HL-60 (cell line): Measurements from ENCODE around the gene ST8SIA4.

Experiments used
- DNase-seq, 2 experiments: peaks; one replicate each; pipeline ENCODE4 v3.0.0-alpha.2; 2010 to 2020; ENCODE audit warnings: low read depth in 1 of 2, low spot score in 1 of 2
- H3K27ac ChIP-seq: fragments of 250-450 bp; sonication (Bioruptor Pico); replicated peaks from 2 replicates; pipeline ENCODE4 v1.5.1; 2020; ENCODE audit warnings: mild to moderate bottlenecking, moderate library complexity
- H3K27me3 ChIP-seq: fragments of 250-450 bp; sonication (Bioruptor Pico); 2 replicates; pipeline ENCODE4 v1.5.1; 2021; ENCODE audit warnings: mild to moderate bottlenecking, moderate library complexity; ENCODE audit not compliant: insufficient read depth, poor library complexity, severe bottlenecking
- H3K4me3 ChIP-seq: replicated peaks from 2 replicates; pipeline ENCODE4 v1.5.1; 2011; ENCODE audit warnings: mild to moderate bottlenecking, control low read depth, low read length; ENCODE audit not compliant: insufficient read depth
- GABPA ChIP-seq: IDR thresholded peaks from 2 replicates; pipeline ENCODE4 v1.6.1; 2012; ENCODE audit warnings: low read depth
- POLR2AphosphoS5 ChIP-seq: IDR thresholded peaks from 2 replicates; pipeline ENCODE4 v1.6.1; 2012; ENCODE audit warnings: low read depth
- SPI1 ChIP-seq: IDR thresholded peaks from 2 replicates; pipeline ENCODE4 v1.6.1; 2012; ENCODE audit warnings: low read depth, mild to moderate bottlenecking, borderline replicate concordance
- TF ChIP-seq, protein P1 (sequence below): IDR thresholded peaks from 2 replicates; pipeline ENCODE4 v1.6.1; 2012; ENCODE audit warnings: low read depth; ENCODE audit not compliant: insufficient replicate concordance
- TF ChIP-seq, protein P2 (sequence below): IDR thresholded peaks from one replicate; pipeline ENCODE4 v1.5.1; 2011; ENCODE audit warnings: low read length, control low read depth, inconsistent platforms; ENCODE audit not compliant: insufficient read depth

ST8SIA4 gene

DNA sequence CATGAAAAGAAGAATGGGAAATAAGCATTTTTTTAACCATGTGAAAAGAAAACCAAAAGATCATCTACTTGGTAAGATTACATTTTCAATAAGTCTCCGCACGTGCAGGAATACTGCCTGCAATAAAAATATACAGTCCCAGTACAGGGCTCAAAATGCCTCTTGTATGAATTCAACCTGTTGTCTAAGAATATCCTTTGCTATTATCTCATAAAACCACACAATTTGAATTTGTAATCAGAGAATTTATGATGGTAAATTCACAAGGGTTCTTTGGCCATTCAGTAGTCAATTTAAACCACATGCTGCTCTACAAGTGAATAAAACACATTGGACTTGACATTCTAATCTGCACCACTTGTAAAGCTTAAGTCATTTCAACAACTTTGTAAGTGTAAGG, 46.6 kb downstream of the ST8SIA4 start:
- Histone ChIP-seq H3K27ac (no peak overlapping the region), H3K4me3 (no peak overlapping the region), H3K27me3 (no peaks in the 10 kb centered on the region)
- TF ChIP-seq, protein P1, sequence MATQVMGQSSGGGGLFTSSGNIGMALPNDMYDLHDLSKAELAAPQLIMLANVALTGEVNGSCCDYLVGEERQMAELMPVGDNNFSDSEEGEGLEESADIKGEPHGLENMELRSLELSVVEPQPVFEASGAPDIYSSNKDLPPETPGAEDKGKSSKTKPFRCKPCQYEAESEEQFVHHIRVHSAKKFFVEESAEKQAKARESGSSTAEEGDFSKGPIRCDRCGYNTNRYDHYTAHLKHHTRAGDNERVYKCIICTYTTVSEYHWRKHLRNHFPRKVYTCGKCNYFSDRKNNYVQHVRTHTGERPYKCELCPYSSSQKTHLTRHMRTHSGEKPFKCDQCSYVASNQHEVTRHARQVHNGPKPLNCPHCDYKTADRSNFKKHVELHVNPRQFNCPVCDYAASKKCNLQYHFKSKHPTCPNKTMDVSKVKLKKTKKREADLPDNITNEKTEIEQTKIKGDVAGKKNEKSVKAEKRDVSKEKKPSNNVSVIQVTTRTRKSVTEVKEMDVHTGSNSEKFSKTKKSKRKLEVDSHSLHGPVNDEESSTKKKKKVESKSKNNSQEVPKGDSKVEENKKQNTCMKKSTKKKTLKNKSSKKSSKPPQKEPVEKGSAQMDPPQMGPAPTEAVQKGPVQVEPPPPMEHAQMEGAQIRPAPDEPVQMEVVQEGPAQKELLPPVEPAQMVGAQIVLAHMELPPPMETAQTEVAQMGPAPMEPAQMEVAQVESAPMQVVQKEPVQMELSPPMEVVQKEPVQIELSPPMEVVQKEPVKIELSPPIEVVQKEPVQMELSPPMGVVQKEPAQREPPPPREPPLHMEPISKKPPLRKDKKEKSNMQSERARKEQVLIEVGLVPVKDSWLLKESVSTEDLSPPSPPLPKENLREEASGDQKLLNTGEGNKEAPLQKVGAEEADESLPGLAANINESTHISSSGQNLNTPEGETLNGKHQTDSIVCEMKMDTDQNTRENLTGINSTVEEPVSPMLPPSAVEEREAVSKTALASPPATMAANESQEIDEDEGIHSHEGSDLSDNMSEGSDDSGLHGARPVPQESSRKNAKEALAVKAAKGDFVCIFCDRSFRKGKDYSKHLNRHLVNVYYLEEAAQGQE: no peak
- TF ChIP-seq POLR2AphosphoS5 (no peak), GABPA (no peak), SPI1 (no peak)
- TF ChIP-seq, protein P2, sequence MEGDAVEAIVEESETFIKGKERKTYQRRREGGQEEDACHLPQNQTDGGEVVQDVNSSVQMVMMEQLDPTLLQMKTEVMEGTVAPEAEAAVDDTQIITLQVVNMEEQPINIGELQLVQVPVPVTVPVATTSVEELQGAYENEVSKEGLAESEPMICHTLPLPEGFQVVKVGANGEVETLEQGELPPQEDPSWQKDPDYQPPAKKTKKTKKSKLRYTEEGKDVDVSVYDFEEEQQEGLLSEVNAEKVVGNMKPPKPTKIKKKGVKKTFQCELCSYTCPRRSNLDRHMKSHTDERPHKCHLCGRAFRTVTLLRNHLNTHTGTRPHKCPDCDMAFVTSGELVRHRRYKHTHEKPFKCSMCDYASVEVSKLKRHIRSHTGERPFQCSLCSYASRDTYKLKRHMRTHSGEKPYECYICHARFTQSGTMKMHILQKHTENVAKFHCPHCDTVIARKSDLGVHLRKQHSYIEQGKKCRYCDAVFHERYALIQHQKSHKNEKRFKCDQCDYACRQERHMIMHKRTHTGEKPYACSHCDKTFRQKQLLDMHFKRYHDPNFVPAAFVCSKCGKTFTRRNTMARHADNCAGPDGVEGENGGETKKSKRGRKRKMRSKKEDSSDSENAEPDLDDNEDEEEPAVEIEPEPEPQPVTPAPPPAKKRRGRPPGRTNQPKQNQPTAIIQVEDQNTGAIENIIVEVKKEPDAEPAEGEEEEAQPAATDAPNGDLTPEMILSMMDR: no peak
- no peak for DNase-seq

DNA sequence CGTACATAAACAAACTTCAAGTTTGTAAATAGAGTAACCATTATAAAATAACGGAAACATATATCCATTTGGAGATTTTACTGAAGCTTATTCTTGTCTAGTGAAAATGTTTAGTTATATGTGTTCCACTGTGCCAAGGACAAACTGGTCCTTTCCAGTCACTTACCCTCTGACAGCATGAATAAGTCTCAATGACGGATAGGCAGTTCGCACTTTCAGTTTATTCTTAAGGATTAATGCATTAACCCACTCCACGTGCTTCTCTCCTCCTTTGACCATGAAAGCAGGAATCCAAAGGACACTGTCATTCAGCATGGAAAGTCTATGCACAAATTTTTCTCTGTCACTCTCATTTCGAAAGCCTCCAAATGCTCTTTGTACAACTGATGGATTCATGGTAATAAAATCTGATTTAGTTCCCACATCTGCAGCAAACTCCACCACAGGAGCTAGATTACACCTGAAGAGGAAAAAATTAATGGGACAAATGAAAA, 47.1 kb downstream of the ST8SIA4 start:
- DNase-seq: no peak
- Histone ChIP-seq H3K27ac (no peak overlapping the region), H3K4me3 (no peak overlapping the region), H3K27me3 (no peaks in the 10 kb centered on the region)
- TF ChIP-seq POLR2AphosphoS5: no peak
- TF ChIP-seq SPI1: no peak
- TF ChIP-seq, protein P2: no peak
- TF ChIP-seq, protein P1: no peak
- no peak for TF ChIP-seq GABPA

DNA sequence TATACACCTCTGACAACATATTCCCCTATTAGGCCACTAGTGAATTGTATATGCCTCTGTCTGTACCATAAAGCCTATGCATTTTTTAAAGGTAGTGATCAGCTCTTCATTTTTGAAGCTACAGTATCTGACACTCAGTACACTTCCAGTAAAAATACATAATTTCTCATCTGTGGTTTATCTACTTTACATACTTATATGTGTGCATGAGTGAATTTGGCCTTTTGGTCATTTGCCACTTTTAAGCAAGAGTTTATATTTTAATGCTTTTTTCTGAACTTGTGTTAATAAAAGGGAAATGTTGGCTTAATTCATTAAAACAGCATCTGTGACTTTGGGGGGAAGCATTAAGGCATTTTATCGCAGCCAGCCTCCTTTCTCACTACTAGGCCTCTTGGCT, 47.8 kb downstream of the ST8SIA4 start:
- no peak for DNase-seq
- Histone ChIP-seq H3K27ac (no peak overlapping the region), H3K27me3 (no peaks in the 10 kb centered on the region), H3K4me3 (no peak overlapping the region)
- TF ChIP-seq, protein P1: no peak
- TF ChIP-seq SPI1: no peak
- TF ChIP-seq, protein P2: no peak
